ENCODE results near the gene NAA38. TPM values are rescaled to one million over a fixed set of nuclear protein-coding genes. Genes with fewer than 3 reads are reported as not detected.

NAA38 gene
- total RNA-seq, 1 donor from 2014 or later = 8.6 TPM

DNA sequence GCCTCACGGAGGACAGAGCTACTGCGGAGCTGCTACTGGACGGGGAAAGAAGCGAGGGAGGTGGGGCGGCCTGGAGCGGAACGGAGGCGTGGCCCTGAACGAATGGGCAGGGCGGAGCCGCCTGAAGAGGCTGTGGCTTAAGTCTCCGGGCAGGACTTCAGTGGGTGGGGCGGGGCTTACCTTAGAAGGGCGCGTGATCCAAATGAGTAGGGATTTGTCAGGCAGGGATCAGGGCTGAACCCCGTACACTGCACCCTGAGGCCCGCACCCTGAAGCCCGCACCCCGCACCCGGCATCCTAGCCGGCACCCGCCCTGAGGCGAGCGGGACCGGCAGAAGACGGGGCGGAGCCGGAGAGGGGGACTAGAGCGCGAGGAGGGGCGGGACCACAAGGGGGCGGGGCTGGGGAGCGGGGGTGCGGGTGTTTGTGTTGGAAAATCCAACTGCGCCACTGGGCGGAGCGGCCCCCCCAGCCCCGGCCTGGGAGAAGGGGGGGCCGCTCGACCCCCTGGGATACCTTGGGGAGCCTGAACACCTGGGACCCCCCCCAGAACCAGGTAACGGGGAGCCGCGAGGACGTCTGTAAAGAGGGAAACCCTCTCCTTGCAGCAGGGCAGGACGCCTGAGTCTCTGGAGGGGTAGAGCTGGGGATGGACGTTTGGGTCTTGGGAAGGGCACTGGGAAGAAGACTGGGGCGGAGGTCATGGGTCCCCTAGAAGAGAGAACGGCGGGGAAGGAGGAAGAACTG is 23.4 kb downstream of the NAA38 start, which contains the start of gene KDM6B:
KDM6B (plus strand) TSS at position 423 of the 747 bp plus-strand sequence. CDS start 11,338 bp downstream, outside the sequence.
- Histone ChIP-seq H3K27me3 (peaks cover 45% of the 10 kb centered on the region), H3K4me2 (peak within 1 kb of the TSS; percentile 91), H4K20me1 (ENCODE audit: low read depth) (peaks cover 12% of the 10 kb centered on the region), H3K9ac (no peak within 1 kb of the TSS), H3K36me3 (no peaks in the 10 kb centered on the region), H3F3A (ENCODE audit: low read depth) (peaks cover 39% of the 10 kb centered on the region), H3K27ac (no peak within 1 kb of the TSS), H2AFZ (replicated peaks) (peak within 1 kb of the TSS; percentile 98), H3K4me3 (peak within 1 kb of the TSS; percentile 71), H3K4me1 (peaks cover 17% of the 10 kb centered on the region), H3K79me2 (ENCODE audit: low read depth) (peaks cover 12% of the 10 kb centered on the region), H3K9me3 (ENCODE audit: low read depth) (no peaks in the 10 kb centered on the region)
- Mint-ChIP-seq H3K4me3 (peak within 1 kb of the TSS; percentile 94), H3K27ac (peak within 1 kb of the TSS; percentile 98), H3K36me3 (no peaks in the 10 kb centered on the region), H3K4me1 (peaks cover 29% of the 10 kb centered on the region), H3K9me3 (no peaks in the 10 kb centered on the region), H3K27me3 (ENCODE audit: insufficient read depth, low read depth) (peaks cover 7% of the 10 kb centered on the region)
- peak; percentile 97 for DNase-seq (ENCODE audit: low spot score)
- TF ChIP-seq EZH2 (IDR thresholded peaks at IDR 0.05) (no peak), EZH2phosphoT487 (IDR thresholded peaks at IDR 0.05) (no peak)
- TF ChIP-seq, protein P1, sequence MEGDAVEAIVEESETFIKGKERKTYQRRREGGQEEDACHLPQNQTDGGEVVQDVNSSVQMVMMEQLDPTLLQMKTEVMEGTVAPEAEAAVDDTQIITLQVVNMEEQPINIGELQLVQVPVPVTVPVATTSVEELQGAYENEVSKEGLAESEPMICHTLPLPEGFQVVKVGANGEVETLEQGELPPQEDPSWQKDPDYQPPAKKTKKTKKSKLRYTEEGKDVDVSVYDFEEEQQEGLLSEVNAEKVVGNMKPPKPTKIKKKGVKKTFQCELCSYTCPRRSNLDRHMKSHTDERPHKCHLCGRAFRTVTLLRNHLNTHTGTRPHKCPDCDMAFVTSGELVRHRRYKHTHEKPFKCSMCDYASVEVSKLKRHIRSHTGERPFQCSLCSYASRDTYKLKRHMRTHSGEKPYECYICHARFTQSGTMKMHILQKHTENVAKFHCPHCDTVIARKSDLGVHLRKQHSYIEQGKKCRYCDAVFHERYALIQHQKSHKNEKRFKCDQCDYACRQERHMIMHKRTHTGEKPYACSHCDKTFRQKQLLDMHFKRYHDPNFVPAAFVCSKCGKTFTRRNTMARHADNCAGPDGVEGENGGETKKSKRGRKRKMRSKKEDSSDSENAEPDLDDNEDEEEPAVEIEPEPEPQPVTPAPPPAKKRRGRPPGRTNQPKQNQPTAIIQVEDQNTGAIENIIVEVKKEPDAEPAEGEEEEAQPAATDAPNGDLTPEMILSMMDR (IDR thresholded peaks at IDR 0.05) = no peak

DNA sequence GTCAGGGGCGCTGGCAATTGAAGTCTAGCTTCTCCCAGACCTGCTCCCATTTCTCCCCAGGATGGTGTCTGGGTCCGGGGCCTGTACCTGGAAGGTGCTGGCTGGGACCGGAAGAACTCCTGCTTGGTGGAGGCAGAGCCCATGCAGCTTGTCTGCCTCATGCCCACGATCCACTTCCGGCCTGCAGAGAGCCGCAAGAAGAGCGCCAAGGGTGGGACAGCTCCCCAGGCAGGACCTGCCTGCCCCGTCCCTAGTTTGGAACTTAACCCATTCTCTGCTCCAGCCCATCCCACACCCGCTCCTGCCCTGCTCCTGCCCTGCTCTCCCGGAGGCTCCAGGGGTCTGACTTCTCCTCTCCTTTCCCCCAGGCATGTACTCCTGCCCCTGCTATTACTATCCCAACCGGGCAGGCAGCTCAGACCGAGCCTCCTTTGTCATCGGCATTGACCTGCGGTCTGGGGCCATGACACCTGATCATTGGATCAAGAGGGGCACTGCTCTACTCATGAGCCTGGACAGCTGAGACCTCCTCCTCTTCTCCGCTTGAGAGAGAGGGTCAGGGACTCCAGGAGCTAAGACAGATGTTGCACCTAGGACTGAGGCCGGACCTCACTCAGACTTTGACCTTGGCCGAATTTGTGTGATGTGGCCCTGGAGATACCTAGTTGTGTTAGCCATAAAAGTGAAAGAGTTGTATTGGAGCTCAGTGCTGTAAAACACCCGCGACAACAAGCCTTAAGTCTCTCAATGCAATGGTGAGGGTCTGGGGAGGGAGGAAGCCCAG is 24.2 kb downstream of the NAA38 start:
- Mint-ChIP-seq H3K36me3 (no peaks in the 10 kb centered on the region), H3K27ac (no peak overlapping the region)

DNA sequence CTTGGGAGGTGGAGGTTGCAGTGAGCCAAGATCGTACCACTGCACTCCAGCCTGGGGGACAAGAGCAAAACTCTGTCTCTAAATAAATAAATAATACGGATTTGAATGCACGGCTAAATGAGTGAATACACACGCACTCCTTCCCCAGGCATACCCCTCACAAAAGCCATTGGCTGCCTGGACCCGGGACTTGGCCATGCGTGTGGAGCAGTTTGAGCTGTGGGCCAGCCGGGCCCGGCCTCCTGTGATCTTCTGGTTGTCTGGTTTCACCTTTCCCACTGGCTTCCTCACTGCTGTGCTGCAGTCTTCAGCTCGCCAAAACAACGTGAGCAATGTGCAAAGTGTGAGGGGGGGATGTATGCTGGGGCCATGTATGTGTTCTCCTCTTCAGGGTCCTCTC is 24.9 kb downstream of the NAA38 start:
- Mint-ChIP-seq H3K27ac (no peak overlapping the region), H3K4me3 (peak overlapping the region; percentile 94), H3K36me3 (no peaks in the 10 kb centered on the region), H3K4me1 (peaks cover 19% of the 10 kb centered on the region), H3K27me3 (ENCODE audit: insufficient read depth, low read depth) (peaks cover 7% of the 10 kb centered on the region), H3K9me3 (no peaks in the 10 kb centered on the region)
- TF ChIP-seq EZH2phosphoT487 (IDR thresholded peaks at IDR 0.05) (no peak), EZH2 (IDR thresholded peaks at IDR 0.05) (no peak)
- TF ChIP-seq, protein P1 (IDR thresholded peaks at IDR 0.05) = no peak
- Histone ChIP-seq H3K79me2 (ENCODE audit: low read depth) (peaks cover under 1% of the 10 kb centered on the region), H3K4me3 (no peak overlapping the region), H3K4me1 (peaks cover 9% of the 10 kb centered on the region), H3K9me3 (ENCODE audit: low read depth) (no peaks in the 10 kb centered on the region), H3K9ac (no peak overlapping the region), H3K4me2 (no peak overlapping the region), H2AFZ (replicated peaks) (no peak overlapping the region), H3F3A (ENCODE audit: low read depth) (peaks cover 27% of the 10 kb centered on the region), H4K20me1 (ENCODE audit: low read depth) (peaks cover 6% of the 10 kb centered on the region), H3K27ac (no peak overlapping the region), H3K36me3 (no peaks in the 10 kb centered on the region), H3K27me3 (peaks cover 55% of the 10 kb centered on the region)
- DNase-seq (ENCODE audit: low spot score) = no peak

More for the DNA sequence above, 24.2 kb downstream of the NAA38 start:
- no peaks in the 10 kb centered on the region for H3K36me3 ChIP-seq
- H3K4me3 ChIP-seq = peak overlapping the region; percentile 71
- peaks cover 7% of the 10 kb centered on the region for H3K27me3 Mint-ChIP-seq (ENCODE audit: insufficient read depth, low read depth)
- H3K27me3 ChIP-seq = peaks cover 51% of the 10 kb centered on the region
- H3K27ac ChIP-seq = no peak overlapping the region
- peaks cover 6% of the 10 kb centered on the region for H3K79me2 ChIP-seq (ENCODE audit: low read depth)
- H2AFZ ChIP-seq (replicated peaks) = peak overlapping the region; percentile 98
- peaks cover 23% of the 10 kb centered on the region for H3K4me1 Mint-ChIP-seq
- H4K20me1 ChIP-seq (ENCODE audit: low read depth) = peaks cover 6% of the 10 kb centered on the region
- peaks cover 13% of the 10 kb centered on the region for H3K4me1 ChIP-seq
- no peaks in the 10 kb centered on the region for H3K9me3 Mint-ChIP-seq
- H3F3A ChIP-seq (ENCODE audit: low read depth) = peaks cover 33% of the 10 kb centered on the region
- peak overlapping the region; percentile 94 for H3K4me3 Mint-ChIP-seq
- no peaks in the 10 kb centered on the region for H3K9me3 ChIP-seq (ENCODE audit: low read depth)
- H3K9ac ChIP-seq = no peak overlapping the region
- H3K4me2 ChIP-seq = peak overlapping the region; percentile 91
- no peak for DNase-seq (ENCODE audit: low spot score)
- TF ChIP-seq, protein P1 (IDR thresholded peaks at IDR 0.05) = no peak
- TF ChIP-seq EZH2 (IDR thresholded peaks at IDR 0.05) (no peak), EZH2phosphoT487 (IDR thresholded peaks at IDR 0.05) (no peak)
